Tibial nerve (tissue), 3 donors: ENCODE measurements around the gene KHDRBS2.

ENCODE experiments used
- CTCF ChIP-seq, 5 experiments: fragments of 200-600 bp in 3 of 5; fragments of 450-650 bp in 2 of 5; sonication (generic) in 3 of 5; IDR thresholded peaks; one replicate each; pipeline ENCODE4 v1.5.1; 2016 to 2019; ENCODE audit warnings: antibody characterized with exemption in 5 of 5, mild to moderate bottlenecking in 3 of 5, moderate library complexity in 2 of 5
- POLR2A ChIP-seq, 2 donors: fragments of 450-650 bp; IDR thresholded peaks; one replicate each; pipeline ENCODE4 v1.6.1; 2017; ENCODE audit warnings: antibody characterized with exemption in 2 of 2, mild to moderate bottlenecking in 2 of 2, moderate library complexity in 2 of 2

GRCh38 chr6:62298745-62299392 lies 12.8 kb upstream of the KHDRBS2 start:
- TF ChIP-seq POLR2A (IDR thresholded peaks at IDR 0.05) (no peak), CTCF (IDR thresholded peaks at IDR 0.05) (no peak)
